HepG2 (cell line): ENCODE measurements around the gene RTP2.

ENCODE experiments used
- CBFB ChIP-seq: sonication (generic); formaldehyde crosslinking; IDR thresholded peaks from 2 replicates; pipeline ENCODE4 v1.4.0; 2020; ENCODE audit warnings: missing genetic modification reagents
- MIER2 ChIP-seq: IDR thresholded peaks from 2 replicates; pipeline ENCODE4 v1.6.1; 2016; ENCODE audit warnings: missing biosample characterization, missing genetic modification reagents
- POLR2AphosphoS5 ChIP-seq: IDR thresholded peaks from 2 replicates; pipeline ENCODE4 v1.6.1; 2012; ENCODE audit warnings: low read depth, low read length
- TCF7 ChIP-seq: sonication (generic); IDR thresholded peaks from 2 replicates; pipeline ENCODE4 v1.6.1; 2016; ENCODE audit warnings: antibody characterized with exemption, low read depth
- YY1 ChIP-seq: IDR thresholded peaks from 2 replicates; pipeline ENCODE4 v1.6.1; 2011; ENCODE audit warnings: low read length, low read depth, moderate library complexity, mild to moderate bottlenecking; ENCODE audit not compliant: insufficient read depth, insufficient replicate concordance
- ZNF614 ChIP-seq: IDR thresholded peaks from 2 replicates; pipeline ENCODE4 v1.6.1; 2018; ENCODE audit warnings: missing biosample characterization, missing genetic modification reagents, inconsistent platforms, borderline replicate concordance
- ZNF780A ChIP-seq: sonication (generic); formaldehyde crosslinking; IDR thresholded peaks from 2 replicates; pipeline ENCODE4 v1.8.0; 2022; ENCODE audit warnings: mild to moderate bottlenecking, missing genetic modification reagents, moderate library complexity
- ZNF792 ChIP-seq: IDR thresholded peaks from 2 replicates; pipeline ENCODE4 v1.6.1; 2016
- ZZZ3 ChIP-seq: sonication (generic); formaldehyde crosslinking; IDR thresholded peaks from 2 replicates; pipeline ENCODE4 v1.4.0; 2020; ENCODE audit warnings: missing genetic modification reagents, mild to moderate bottlenecking, borderline replicate concordance
- TF ChIP-seq, protein P1 (sequence below): sonication (generic); formaldehyde crosslinking; IDR thresholded peaks from 2 replicates; pipeline ENCODE4 v1.8.1; 2023; ENCODE audit warnings: missing genetic modification reagents, inconsistent platforms, borderline replicate concordance
- TF ChIP-seq, protein P2 (sequence below): sonication (generic); formaldehyde crosslinking; IDR thresholded peaks from 2 replicates; pipeline ENCODE4 v1.5.0; 2020; ENCODE audit warnings: mild to moderate bottlenecking, missing genetic modification reagents, moderate library complexity
- TF ChIP-seq, protein P3 (sequence below), 2 experiments: sonication (generic) in 1 of 2; formaldehyde crosslinking in 1 of 2; IDR thresholded peaks; 2 replicates each; pipeline versions ENCODE4 v1.5.1 to v1.6.1; 2011 to 2020; ENCODE audit warnings: borderline replicate concordance in 1 of 2, low read depth in 1 of 2, low read length in 1 of 2, mild to moderate bottlenecking in 1 of 2, missing genetic modification reagents in 1 of 2, moderate library complexity in 1 of 2

DNA sequence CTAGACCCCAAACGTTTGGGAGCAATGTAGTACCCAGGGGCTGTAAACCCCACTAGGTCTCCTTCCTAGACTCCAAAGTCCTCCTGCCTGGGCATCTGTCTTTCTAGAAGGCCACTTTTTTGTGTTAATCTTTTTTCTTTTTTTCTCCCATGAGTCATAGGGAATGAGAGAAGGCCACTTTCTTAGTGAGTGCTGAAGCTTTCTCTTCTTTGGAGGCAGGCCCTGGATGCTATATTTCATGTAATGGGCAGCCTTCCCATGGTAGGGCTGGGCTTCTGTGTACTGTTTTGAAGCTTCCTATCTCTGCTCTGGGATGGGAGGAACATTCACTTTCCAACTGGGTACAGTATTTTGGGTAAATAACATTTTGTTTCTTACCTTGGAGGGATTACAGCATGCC, 15.2 kb upstream of the RTP2 start:
- TF ChIP-seq, protein P1, sequence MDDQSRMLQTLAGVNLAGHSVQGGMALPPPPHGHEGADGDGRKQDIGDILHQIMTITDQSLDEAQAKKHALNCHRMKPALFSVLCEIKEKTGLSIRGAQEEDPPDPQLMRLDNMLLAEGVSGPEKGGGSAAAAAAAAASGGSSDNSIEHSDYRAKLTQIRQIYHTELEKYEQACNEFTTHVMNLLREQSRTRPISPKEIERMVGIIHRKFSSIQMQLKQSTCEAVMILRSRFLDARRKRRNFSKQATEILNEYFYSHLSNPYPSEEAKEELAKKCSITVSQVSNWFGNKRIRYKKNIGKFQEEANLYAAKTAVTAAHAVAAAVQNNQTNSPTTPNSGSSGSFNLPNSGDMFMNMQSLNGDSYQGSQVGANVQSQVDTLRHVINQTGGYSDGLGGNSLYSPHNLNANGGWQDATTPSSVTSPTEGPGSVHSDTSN (CRISPR knock-in tag) = no peak
- TF ChIP-seq, protein P2, sequence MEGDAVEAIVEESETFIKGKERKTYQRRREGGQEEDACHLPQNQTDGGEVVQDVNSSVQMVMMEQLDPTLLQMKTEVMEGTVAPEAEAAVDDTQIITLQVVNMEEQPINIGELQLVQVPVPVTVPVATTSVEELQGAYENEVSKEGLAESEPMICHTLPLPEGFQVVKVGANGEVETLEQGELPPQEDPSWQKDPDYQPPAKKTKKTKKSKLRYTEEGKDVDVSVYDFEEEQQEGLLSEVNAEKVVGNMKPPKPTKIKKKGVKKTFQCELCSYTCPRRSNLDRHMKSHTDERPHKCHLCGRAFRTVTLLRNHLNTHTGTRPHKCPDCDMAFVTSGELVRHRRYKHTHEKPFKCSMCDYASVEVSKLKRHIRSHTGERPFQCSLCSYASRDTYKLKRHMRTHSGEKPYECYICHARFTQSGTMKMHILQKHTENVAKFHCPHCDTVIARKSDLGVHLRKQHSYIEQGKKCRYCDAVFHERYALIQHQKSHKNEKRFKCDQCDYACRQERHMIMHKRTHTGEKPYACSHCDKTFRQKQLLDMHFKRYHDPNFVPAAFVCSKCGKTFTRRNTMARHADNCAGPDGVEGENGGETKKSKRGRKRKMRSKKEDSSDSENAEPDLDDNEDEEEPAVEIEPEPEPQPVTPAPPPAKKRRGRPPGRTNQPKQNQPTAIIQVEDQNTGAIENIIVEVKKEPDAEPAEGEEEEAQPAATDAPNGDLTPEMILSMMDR (CRISPR knock-in tag) = no peak
- TF ChIP-seq ZNF780A = no peak
- no peak for TF ChIP-seq CBFB (CRISPR knock-in tag)
- TF ChIP-seq ZNF792 (CRISPR knock-in tag) = no peak
- no peak for TF ChIP-seq YY1
- TF ChIP-seq ZNF614 (CRISPR knock-in tag) = no peak
- no peak for TF ChIP-seq TCF7
- TF ChIP-seq POLR2AphosphoS5 = no peak
- TF ChIP-seq ZZZ3 (CRISPR knock-in tag) = no peak
- TF ChIP-seq, protein P3, sequence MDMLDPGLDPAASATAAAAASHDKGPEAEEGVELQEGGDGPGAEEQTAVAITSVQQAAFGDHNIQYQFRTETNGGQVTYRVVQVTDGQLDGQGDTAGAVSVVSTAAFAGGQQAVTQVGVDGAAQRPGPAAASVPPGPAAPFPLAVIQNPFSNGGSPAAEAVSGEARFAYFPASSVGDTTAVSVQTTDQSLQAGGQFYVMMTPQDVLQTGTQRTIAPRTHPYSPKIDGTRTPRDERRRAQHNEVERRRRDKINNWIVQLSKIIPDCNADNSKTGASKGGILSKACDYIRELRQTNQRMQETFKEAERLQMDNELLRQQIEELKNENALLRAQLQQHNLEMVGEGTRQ (IDR thresholded peaks at IDR 0.05; ENCODE audit: low read depth, low read length) = no peak
- TF ChIP-seq, protein P3 (CRISPR knock-in tag; IDR thresholded peaks at IDR 0.05; ENCODE audit: borderline replicate concordance) = no peak
- TF ChIP-seq MIER2 (CRISPR knock-in tag) = no peak
